GM10266 (cell line): ENCODE data around the gene ZNF277.

Source experiments
- DNase-seq: peaks from one replicate; pipeline ENCODE4 v3.0.0; 2012; ENCODE audit errors: extremely low spot score
- TF ChIP-seq, protein P1 (sequence below): IDR thresholded peaks from 2 replicates; pipeline ENCODE4 v1.5.1; 2012; ENCODE audit warnings: mild to moderate bottlenecking, low read depth; ENCODE audit not compliant: control insufficient read depth, insufficient read depth; ENCODE audit errors: missing control alignments

ZNF277 gene

DNA sequence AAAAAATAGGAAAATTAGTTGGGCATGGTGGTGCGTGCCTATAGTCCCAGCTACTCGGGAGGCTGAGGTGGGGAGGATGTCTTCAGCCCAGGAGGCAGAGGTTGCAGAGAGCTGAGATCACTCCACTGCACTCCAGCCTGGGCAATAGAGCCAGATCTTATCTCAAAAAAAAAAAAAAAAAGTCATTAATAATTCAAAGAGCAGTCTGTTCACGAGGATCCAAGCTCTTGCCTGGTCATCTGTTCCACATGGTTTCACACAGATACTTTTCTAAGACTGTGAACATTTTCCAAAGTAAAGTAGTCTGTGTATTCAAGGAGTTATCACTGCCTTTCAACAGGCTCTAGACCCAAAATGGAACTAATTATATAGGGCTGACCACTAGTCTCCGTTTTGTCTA is 86.9 kb downstream of the ZNF277 start:
- no peak for DNase-seq

DNA sequence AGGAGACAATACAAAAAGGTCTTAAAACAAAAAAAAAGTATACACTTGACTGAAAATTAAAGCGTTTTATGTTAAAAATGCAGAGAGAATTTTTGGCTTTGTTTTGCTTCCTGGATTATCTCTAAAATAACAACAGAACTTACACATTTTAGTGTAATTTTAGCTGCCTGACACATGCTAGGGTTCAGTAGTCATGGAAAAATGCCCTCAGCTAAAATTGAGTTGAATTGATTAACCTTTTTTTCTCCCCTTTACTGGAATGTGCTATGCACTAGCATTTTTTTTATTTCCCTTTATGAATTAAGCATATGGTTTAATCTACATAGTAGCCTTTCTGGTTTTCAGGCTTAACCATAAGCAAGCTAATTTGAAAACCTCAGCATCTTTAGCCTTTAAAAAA is 89.9 kb downstream of the ZNF277 start:
- TF ChIP-seq, protein P1, sequence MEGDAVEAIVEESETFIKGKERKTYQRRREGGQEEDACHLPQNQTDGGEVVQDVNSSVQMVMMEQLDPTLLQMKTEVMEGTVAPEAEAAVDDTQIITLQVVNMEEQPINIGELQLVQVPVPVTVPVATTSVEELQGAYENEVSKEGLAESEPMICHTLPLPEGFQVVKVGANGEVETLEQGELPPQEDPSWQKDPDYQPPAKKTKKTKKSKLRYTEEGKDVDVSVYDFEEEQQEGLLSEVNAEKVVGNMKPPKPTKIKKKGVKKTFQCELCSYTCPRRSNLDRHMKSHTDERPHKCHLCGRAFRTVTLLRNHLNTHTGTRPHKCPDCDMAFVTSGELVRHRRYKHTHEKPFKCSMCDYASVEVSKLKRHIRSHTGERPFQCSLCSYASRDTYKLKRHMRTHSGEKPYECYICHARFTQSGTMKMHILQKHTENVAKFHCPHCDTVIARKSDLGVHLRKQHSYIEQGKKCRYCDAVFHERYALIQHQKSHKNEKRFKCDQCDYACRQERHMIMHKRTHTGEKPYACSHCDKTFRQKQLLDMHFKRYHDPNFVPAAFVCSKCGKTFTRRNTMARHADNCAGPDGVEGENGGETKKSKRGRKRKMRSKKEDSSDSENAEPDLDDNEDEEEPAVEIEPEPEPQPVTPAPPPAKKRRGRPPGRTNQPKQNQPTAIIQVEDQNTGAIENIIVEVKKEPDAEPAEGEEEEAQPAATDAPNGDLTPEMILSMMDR: no peak
- no peak for DNase-seq

More for the DNA sequence above, 86.9 kb downstream of the ZNF277 start:
- TF ChIP-seq, protein P1: no peak

DNA sequence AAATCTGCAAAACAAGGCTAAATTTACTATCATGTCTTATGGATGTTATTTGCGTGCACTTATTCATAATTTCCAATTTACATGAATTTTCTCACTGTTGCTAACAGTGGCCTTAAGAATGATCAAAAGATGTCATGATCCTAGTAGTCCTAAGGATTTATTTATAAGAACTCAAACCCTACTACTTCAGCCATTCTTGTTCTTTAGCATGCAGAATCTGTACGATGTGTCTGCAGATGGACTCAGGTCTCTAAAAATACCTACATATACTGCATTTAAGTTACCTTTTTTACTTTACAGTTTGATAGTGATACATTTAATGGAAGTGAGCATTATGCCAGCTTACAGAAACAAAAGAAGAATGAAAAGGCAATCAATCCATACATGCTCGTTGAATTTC is 91.2 kb downstream of the ZNF277 start:
- no peak for DNase-seq
- TF ChIP-seq, protein P1: no peak

DNA sequence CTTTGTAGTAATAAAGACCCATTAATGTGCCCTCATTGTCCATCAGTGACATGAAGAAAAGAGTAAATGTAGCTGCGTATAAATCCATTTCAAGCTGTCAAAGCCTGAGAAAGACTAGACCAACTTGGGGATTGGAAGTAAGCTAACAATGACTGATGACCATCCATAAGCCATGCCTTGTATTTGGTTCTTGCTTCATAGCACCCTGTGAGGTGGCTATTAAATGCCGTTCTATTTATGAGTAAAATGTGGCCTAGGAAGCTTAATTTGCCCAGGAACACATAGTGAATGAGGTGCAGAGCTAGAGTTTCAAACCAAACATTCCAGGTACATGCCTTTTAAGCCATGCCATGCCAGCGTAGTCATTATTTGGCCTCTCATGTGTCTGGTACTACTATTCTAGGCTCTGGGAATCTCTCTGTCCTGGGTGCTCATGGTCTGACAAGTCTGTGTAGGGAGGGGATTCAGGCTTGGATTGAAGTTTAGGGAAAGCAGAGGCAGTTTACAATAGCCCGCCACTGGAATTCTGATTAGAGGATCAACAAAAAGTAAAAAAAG is 92.1 kb downstream of the ZNF277 start:
- TF ChIP-seq, protein P1: no peak
- no peak for DNase-seq

DNA sequence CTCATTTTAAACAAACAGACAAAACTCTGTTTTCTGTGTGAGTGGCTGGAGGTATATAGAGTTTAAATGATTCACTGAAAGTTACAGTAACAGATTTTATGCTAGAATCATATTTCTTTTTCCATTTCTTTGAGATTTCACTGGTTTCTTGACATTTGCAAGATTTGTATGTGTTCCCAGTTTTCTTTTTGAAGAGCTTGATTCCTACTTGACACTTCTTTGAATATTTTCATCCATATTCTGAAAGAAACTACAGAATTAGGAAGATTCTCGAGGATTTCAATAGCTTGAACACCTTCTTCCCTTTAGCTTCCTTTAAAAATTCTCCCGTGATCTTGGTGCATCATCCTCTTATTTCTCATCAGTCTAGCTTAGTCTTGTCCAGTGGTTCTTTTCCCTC is 93.6 kb downstream of the ZNF277 start:
- no peak for DNase-seq
- TF ChIP-seq, protein P1: no peak

DNA sequence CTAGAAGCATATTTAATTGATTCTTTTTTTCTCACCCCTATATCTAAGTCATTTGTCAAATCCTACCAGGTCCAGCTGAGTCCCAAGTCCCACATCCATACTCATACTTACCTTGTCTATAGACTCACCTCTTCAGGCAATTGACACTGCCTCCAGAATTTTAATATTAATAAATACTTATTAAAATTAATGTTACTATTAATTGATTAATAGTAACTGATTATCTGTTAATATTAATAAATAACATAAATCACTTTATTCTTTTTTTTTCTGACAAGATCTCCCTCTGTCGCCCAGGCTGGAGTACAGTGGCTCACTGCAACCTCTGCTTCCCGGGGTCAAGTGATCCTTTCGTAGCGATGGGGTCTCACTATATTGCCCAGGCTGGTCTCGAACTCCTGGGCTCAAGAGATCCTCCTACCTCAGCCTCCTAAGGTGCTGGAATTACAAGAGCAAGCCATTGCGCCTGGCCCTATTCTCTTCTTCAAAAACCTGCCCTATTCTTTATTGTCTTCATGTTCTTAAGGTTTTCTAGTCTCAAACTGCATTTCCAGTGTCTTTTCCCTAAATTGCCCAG is 94.4 kb downstream of the ZNF277 start:
- no peak for DNase-seq

DNA sequence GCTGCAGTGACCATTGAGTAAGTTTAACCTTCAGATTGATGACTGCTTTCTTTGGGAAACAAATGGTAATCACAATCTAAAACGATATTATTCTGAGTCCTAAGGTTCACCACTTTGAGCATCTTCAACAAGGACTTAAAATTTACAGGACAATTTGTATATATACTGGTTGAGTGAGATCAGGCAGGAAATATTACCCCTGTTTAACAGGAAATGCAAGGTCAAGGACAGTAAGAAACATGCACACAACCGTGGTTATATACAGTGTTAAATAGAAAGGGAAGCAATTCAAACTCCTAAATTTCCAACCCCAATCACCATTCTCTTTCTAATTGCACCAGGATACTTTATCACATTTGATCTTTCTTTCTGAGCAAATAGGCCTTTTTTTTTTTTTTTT is 96.1 kb downstream of the ZNF277 start:
- TF ChIP-seq, protein P1: no peak
- no peak for DNase-seq

More for the DNA sequence above, 94.4 kb downstream of the ZNF277 start:
- TF ChIP-seq, protein P1: no peak
